Epithelial cell of proximal tubule (primary cell): ENCODE data around the gene BROX. TPM values are rescaled to one million over a fixed set of nuclear protein-coding genes. Genes with fewer than 3 reads are reported as not detected.

Source experiments
- DNase-seq: peaks from one replicate; pipeline ENCODE4 v3.0.0-alpha.2; 2011; ENCODE audit warnings: low read depth
- H3K4me3 ChIP-seq: 2 replicates; pipeline ENCODE4 v1.5.1; 2011; ENCODE audit warnings: low read depth, mild to moderate bottlenecking, low read length
- CTCF ChIP-seq: conservative IDR thresholded peaks from 2 replicates; pipeline ENCODE4 v1.5.1; 2012; ENCODE audit warnings: low read depth, mild to moderate bottlenecking, low read length
- total RNA-seq: library from RNA; depleted of rRNA; stranded (reverse); fragments of >200 nt; gene quantifications from 2 replicates; pipeline ENCODE4 v1.2.3, GENCODE V29; 2015

BROX gene
- total RNA-seq, 1 donor from 2014 or later: 41.5 TPM

- DNase-seq: peak; percentile 56
- H3K4me3 ChIP-seq: no peak overlapping the region
- TF ChIP-seq CTCF: no peak
Observed at GRCh38 chr1:222777463-222777862, 65.1 kb downstream of the BROX start.

- no peak for TF ChIP-seq CTCF
- peak; percentile 61 for DNase-seq
- H3K4me3 ChIP-seq: no peak overlapping the region
Observed at GRCh38 chr1:222777977-222778376, 65.6 kb downstream of the BROX start.

- no peak overlapping the region for H3K4me3 ChIP-seq
- no peak for TF ChIP-seq CTCF
- DNase-seq: no peak
Observed at GRCh38 chr1:222781251-222781650, 68.9 kb downstream of the BROX start.

- TF ChIP-seq CTCF: no peak
- no peak for DNase-seq
Observed at GRCh38 chr1:222783051-222783450, 70.7 kb downstream of the BROX start.

GRCh38 chr1:222784371-222784770 is 72.0 kb downstream of the BROX start:
- DNase-seq: no peak
- TF ChIP-seq CTCF: no peak
- H3K4me3 ChIP-seq: no peak overlapping the region

More at GRCh38 chr1:222783051-222783450, 70.7 kb downstream of the BROX start:
- H3K4me3 ChIP-seq: no peak overlapping the region

Other genes with a start within 250 kb of the BROX start
- gene HHIPL2, start 164.5 kb upstream of the BROX start, total RNA-seq: not detected in 2 replicates
- 10.5 and 10.6 TPM in 2 replicates for gene TAF1A, start 122.6 kb upstream of the BROX start, total RNA-seq
- 11.8 and 34.6 TPM in 2 replicates for gene MIA3, start 94.5 kb upstream of the BROX start, total RNA-seq
- 45.5 and 51.1 TPM in 2 replicates for gene AIDA, start 73 bp upstream of the BROX start, total RNA-seq
- not detected in 2 replicates for gene FAM177B, start 24.6 kb downstream of the BROX start, total RNA-seq
- 2.3 and 3.8 TPM in 2 replicates for gene DISP1, start 102.5 kb downstream of the BROX start, total RNA-seq